NCI-H2227 (cell line): ENCODE data around the gene DLGAP4.
A peak's percentile ranks its signal among the peaks of the same experiment; 100 is the strongest.
"Not testable (repeated sequence)": the region's sequence is repeated elsewhere in the genome, so short reads cannot be mapped to it uniquely, and the experiment has no call there.

Experiments
- DNase-seq: peaks from one replicate; lab custom pipeline; 2025; ENCODE audit not compliant: unreplicated experiment; lab: John Stamatoyannopoulos, UW

Gene DLGAP4

GRCh38 chr20:36370991-36371790 is 65.1 kb downstream of the DLGAP4 start:
- no peak for DNase-seq

GRCh38 chr20:36372666-36373065 is 66.5 kb downstream of the DLGAP4 start:
- DNase-seq = no peak

- DNase-seq = no peak
These were observed 67.0 kb downstream of the DLGAP4 start for GRCh38 chr20:36373089-36373488.

- no peak for DNase-seq
These were observed 68.9 kb downstream of the DLGAP4 start for GRCh38 chr20:36374995-36375394.

- no peak for DNase-seq
These were observed 71.5 kb downstream of the DLGAP4 start for GRCh38 chr20:36377348-36378326.

- no peak for DNase-seq
These were observed 72.5 kb downstream of the DLGAP4 start for GRCh38 chr20:36378686-36379085.

GRCh38 chr20:36379914-36380313 is 73.8 kb downstream of the DLGAP4 start:
- not testable (repeated sequence) for DNase-seq

GRCh38 chr20:36384022-36384619 is 78.0 kb downstream of the DLGAP4 start:
- DNase-seq = no peak

- DNase-seq = no peak
These were observed 79.4 kb downstream of the DLGAP4 start for GRCh38 chr20:36385503-36385902.

- DNase-seq = no peak
These were observed 80.1 kb downstream of the DLGAP4 start for GRCh38 chr20:36386236-36386635.

GRCh38 chr20:36390269-36390668 is 84.1 kb downstream of the DLGAP4 start:
- DNase-seq = no peak

GRCh38 chr20:36390719-36391415 is 84.7 kb downstream of the DLGAP4 start:
- DNase-seq = no peak

- no peak for DNase-seq
These were observed 85.3 kb downstream of the DLGAP4 start for GRCh38 chr20:36391456-36391855.

GRCh38 chr20:36391955-36392354 is 85.8 kb downstream of the DLGAP4 start:
- DNase-seq = no peak

GRCh38 chr20:36392989-36393388 is 86.8 kb downstream of the DLGAP4 start:
- DNase-seq = no peak

- peak; percentile 11 for DNase-seq
These were observed 88.3 kb downstream of the DLGAP4 start for GRCh38 chr20:36394340-36394965.

GRCh38 chr20:36396340-36396739 is 90.2 kb downstream of the DLGAP4 start:
- DNase-seq = no peak

- no peak for DNase-seq
These were observed 90.9 kb downstream of the DLGAP4 start for GRCh38 chr20:36396847-36397630.

GRCh38 chr20:36398515-36398914 is 92.4 kb downstream of the DLGAP4 start:
- no peak for DNase-seq
